GM12878 (cell line): Measurements from ENCODE around the gene GPRC5C. TPM values are rescaled to one million over a fixed set of nuclear protein-coding genes. Genes with fewer than 3 reads are reported as not detected.
A peak's percentile ranks its signal among the peaks of the same experiment; 100 is the strongest.

Experiments used
- ATAC-seq: fragments of 200-7000 bp; cut with Tn5 transposase; 3 replicates; pipeline ENCODE4 v1.9.1; 2020; ENCODE audit warnings: mild to moderate bottlenecking, moderate library complexity
- BruUV-seq: library from RNA; stranded (reverse); fragments of 400-500 nt; replicated peaks from 2 replicates; lab custom pipeline; 2021; lab: Mats Ljungman, UMichigan
- CTCF ChIA-PET: fragments of 300-600 bp; sonication (Branson Sonifier 250); formaldehyde crosslinking; extraction: SDS; loops from one replicate; lab custom pipeline; 2021; ENCODE audit warnings: inconsistent platforms; lab: Yijun Ruan, JAX
- POLR2A ChIA-PET: fragments of 350-600 bp; formaldehyde crosslinking; extraction: SDS; loops from one replicate; lab custom pipeline; 2021; ENCODE audit warnings: inconsistent platforms; lab: Charles Lee
- RAD21 ChIA-PET: fragments of 300-600 bp; sonication (Branson Sonifier 250); formaldehyde crosslinking; loops from one replicate; lab custom pipeline; 2023; ENCODE audit warnings: antibody characterized with exemption; ENCODE audit not compliant: unreplicated experiment; lab: Charles Lee
- SMC1A ChIA-PET: fragments of 300-600 bp; sonication (Branson Sonifier 250); formaldehyde crosslinking; loops from one replicate; lab custom pipeline; 2023; ENCODE audit not compliant: unreplicated experiment, uncharacterized antibody; lab: Charles Lee
- DNase-seq: peaks from one replicate; pipeline ENCODE4 v3.0.0-alpha.2; 2011; ENCODE audit warnings: low read depth, low spot score
- FAIRE-seq: peaks from 3 replicates; lab custom pipeline; 2011; peaks lifted over from hg19 to GRCh38; lab: Jason Lieb, UNC
- H2AFZ ChIP-seq: 2 replicates; pipeline ENCODE4 v1.6.0; 2011; ENCODE audit warnings: low read depth, low read length, control low read depth; ENCODE audit not compliant: control insufficient read depth
- H3K27ac ChIP-seq: 2 replicates; pipeline ENCODE4 v1.5.1; 2011; ENCODE audit warnings: control low read depth; ENCODE audit not compliant: control insufficient read depth, insufficient read depth
- H3K27me3 ChIP-seq, 2 experiments: replicated peaks in 1 of 2; 2 replicates each; pipeline versions ENCODE4 v1.6.0 to v1.6.1; 2011; ENCODE audit warnings: low read length in 1 of 2; ENCODE audit not compliant: control insufficient read depth in 2 of 2, insufficient read depth in 2 of 2
- H3K36me3 ChIP-seq, 2 experiments: 2 replicates each; pipeline ENCODE4 v1.5.1; 2011; ENCODE audit warnings: low read length in 1 of 2; ENCODE audit not compliant: control insufficient read depth in 2 of 2, insufficient read depth in 2 of 2
- H3K4me1 ChIP-seq: 2 replicates; pipeline ENCODE4 v1.6.1; 2011; ENCODE audit warnings: mild to moderate bottlenecking, low read length, moderate library complexity, mixed read lengths; ENCODE audit not compliant: control insufficient read depth, insufficient read depth
- H3K4me2 ChIP-seq: 2 replicates; pipeline ENCODE4 v1.6.0; 2011; ENCODE audit warnings: control low read depth; ENCODE audit not compliant: control insufficient read depth, insufficient read depth
- H3K4me3 ChIP-seq: fragments of 200-600 bp; sonication (generic); 2 replicates; pipeline ENCODE4 v1.5.1; 2016
- H3K79me2 ChIP-seq: 2 replicates; pipeline ENCODE4 v1.6.0; 2011; ENCODE audit warnings: low read length; ENCODE audit not compliant: control insufficient read depth, insufficient read depth
- H3K9ac ChIP-seq: 2 replicates; pipeline ENCODE4 v1.8.0; 2011; ENCODE audit warnings: low read length, control low read depth, mixed read lengths; ENCODE audit not compliant: control insufficient read depth, insufficient read depth
- H3K9me3 ChIP-seq: replicated peaks from 3 replicates; pipeline ENCODE4 v1.5.1; 2011; ENCODE audit warnings: mild to moderate bottlenecking, low read length; ENCODE audit not compliant: control insufficient read depth, insufficient read depth
- H4K20me1 ChIP-seq: 2 replicates; pipeline ENCODE4 v1.6.0; 2011; ENCODE audit not compliant: control insufficient read depth, insufficient read depth
- ATF3 ChIP-seq: IDR thresholded peaks from 2 replicates; pipeline ENCODE4 v1.6.1; 2011; ENCODE audit warnings: low read depth, mild to moderate bottlenecking, low read length, moderate library complexity, borderline replicate concordance; ENCODE audit errors: extremely low read depth
- CTCF ChIP-seq, 3 experiments: IDR thresholded peaks in 2 of 3; conservative IDR thresholded peaks in 1 of 3; 2 replicates each; pipeline ENCODE4 v1.5.1; 2011; ENCODE audit warnings: low read depth in 3 of 3, low read length in 3 of 3, mild to moderate bottlenecking in 3 of 3, control low read depth in 2 of 3, moderate library complexity in 2 of 3, inconsistent platforms in 1 of 3, mixed read lengths in 1 of 3; ENCODE audit not compliant: control insufficient read depth in 2 of 3, insufficient read depth in 1 of 3; ENCODE audit errors: extremely low read depth in 1 of 3
- FOXK2 ChIP-seq: fragments of 450-650 bp; IDR thresholded peaks from 2 replicates; pipeline ENCODE4 v1.6.1; 2017; ENCODE audit warnings: mild to moderate bottlenecking, moderate library complexity
- IKZF1 ChIP-seq: fragments of 450-650 bp; conservative IDR thresholded peaks from 2 replicates; pipeline ENCODE4 v1.6.1; 2017; ENCODE audit warnings: antibody characterized with exemption, mild to moderate bottlenecking
- MYB ChIP-seq: fragments of 150-350 bp; IDR thresholded peaks from 2 replicates; pipeline ENCODE4 v1.6.1; 2014; ENCODE audit warnings: mild to moderate bottlenecking, low read depth, low read length, borderline replicate concordance
- PBX3 ChIP-seq: IDR thresholded peaks from 2 replicates; pipeline ENCODE4 v1.6.1; 2011; ENCODE audit warnings: mild to moderate bottlenecking, low read depth, low read length, moderate library complexity; ENCODE audit not compliant: insufficient replicate concordance
- POU2F2 ChIP-seq: IDR thresholded peaks from 3 replicates; pipeline ENCODE4 v1.6.1; 2011; ENCODE audit warnings: low read depth, mild to moderate bottlenecking, low read length, borderline replicate concordance
- SRF ChIP-seq, 2 experiments: IDR thresholded peaks; 2 replicates each; pipeline ENCODE4 v1.6.1; 2011; ENCODE audit warnings: low read depth in 2 of 2, low read length in 2 of 2, mild to moderate bottlenecking in 1 of 2, moderate library complexity in 1 of 2
- WGBS: methylation state at CpG from one replicate; pipeline ENCODE4 v1.1.6; 2016; ENCODE audit warnings: low lambda C conversion rate; ENCODE audit not compliant: insufficient replicate concordance, insufficient coverage; ENCODE audit errors: missing lambda C conversion rate; 5-methylcytosine and 5-hydroxymethylcytosine counted together
- in situ Hi-C: fragments of 300-500 bp; cut with MboI; formaldehyde crosslinking; loops from 9 replicates; pipeline ENCODE4 v1.14.3; 2018; ENCODE audit warnings: mixed read lengths
- intact Hi-C: fragments of 100-400 bp; cut with micrococcal nuclease; formaldehyde crosslinking; loops from one replicate; pipeline ENCODE4 v1.14.2; 2022; ENCODE audit not compliant: unreplicated experiment
- polyA plus RNA-seq, 11 experiments: library from polyadenylated mRNA; depleted of rRNA in 4 of 11; unstranded in 6 of 11; stranded (reverse) in 5 of 11; fragments of >200 nt; fragmentation: Nextera tagmentation in 4 of 11; fragmentation: Illumina TruSeq in 1 of 11; extraction: Ambion mirVana in 4 of 11; extraction: Trizol in 1 of 11; gene quantifications; 1 replicate in 1 of 11; 2 replicates in 10 of 11; pipeline versions ENCODE4 v1.2.1 to v1.2.3, GENCODE V29; 2011 to 2016; ENCODE audit warnings: inconsistent platforms in 2 of 11, missing spikeins in 2 of 11, low read depth in 1 of 11
- total RNA-seq, 4 experiments: library from RNA; depleted of rRNA in 3 of 4; stranded (reverse); fragments of >200 nt in 3 of 4; fragmentation: Illumina TruSeq in 1 of 4; extraction: Trizol in 1 of 4; gene quantifications; 2 replicates each; pipeline versions ENCODE4 v1.2.1 to v1.2.3, GENCODE V29; 2013 to 2021

The GPRC5C gene
- total and polyA plus RNA-seq, 10 of the 15 experiments (the other 5 are each of a cell fraction or from before 2014, with no cell fraction given), result 0.04 to 1.3 (median 0.36) TPM; not detected in 2

- TF ChIP-seq SRF (IDR thresholded peaks at IDR 0.05; ENCODE audit: low read depth in 2 of 2, low read length in 2 of 2), result no peak
- Histone ChIP-seq H4K20me1 (no peaks in the 10 kb centered on the region), H3K9ac (no peak overlapping the region), H3K4me2 (no peak overlapping the region), H3K4me3 (no peak overlapping the region), H3K27ac (no peak overlapping the region), H3K79me2 (no peaks in the 10 kb centered on the region), H3K27me3 (peaks cover 0 to 2% of the 10 kb centered on the region in 2 experiments; a peak in 2 of 4 replicates), H3K9me3 (no peaks in the 10 kb centered on the region), H2AFZ (no peak overlapping the region), H3K4me1 (peaks cover 14% of the 10 kb centered on the region), H3K36me3 (no peaks in the 10 kb centered on the region)
- WGBS, result 64% methylated on average over 5 of the region's 5 CpGs
- DNase-seq (no peak), FAIRE-seq (no peak), ATAC-seq (no peak)
- BruUV-seq, result no TSS peak
- SMC1A ChIA-PET, result interaction anchor here (0.8 to 6.2 kb wide), 14 partner anchors 12 to 184 kb away, joined by 3 to 47 read pairs (median 4); partner anchors contain the start of genes CD300LB and GPR142
- intact Hi-C loops, result loop anchor here (2.0 to 5.0 kb wide), 4 partner anchors 39 to 155 kb away; no protein-coding TSS in a partner anchor
- CTCF ChIA-PET, result interaction anchor here (1.2 to 10.5 kb wide), 15 partner anchors 12 to 159 kb away, joined by 3 to 314 read pairs (median 10); partner anchors contain the start of genes CD300LB and GPR142
- RAD21 ChIA-PET, result interaction anchor here (0.7 to 7.1 kb wide), 8 partner anchors 10 to 171 kb away, joined by 3 to 83 read pairs (median 6); partner anchors contain the start of genes CD300A and GPR142
- in situ Hi-C loops, result no loop called here
- POLR2A ChIA-PET, result interaction anchor here (0.6 to 2.7 kb wide), 4 partner anchors 74 to 1061 kb away, joined by 3 to 10 read pairs (median 5); no protein-coding TSS in a partner anchor
Observed at GRCh38 chr17:74455821-74456220, 23.9 kb downstream of the GPRC5C start.

- Histone ChIP-seq H3K4me3 (no peak overlapping the region), H3K27ac (no peak overlapping the region), H2AFZ (peak overlapping the region; percentile 75), H3K9ac (no peak overlapping the region), H4K20me1 (no peaks in the 10 kb centered on the region), H3K4me1 (peaks cover 16% of the 10 kb centered on the region), H3K79me2 (no peaks in the 10 kb centered on the region), H3K36me3 (no peaks in the 10 kb centered on the region), H3K9me3 (no peaks in the 10 kb centered on the region), H3K27me3 (peaks cover 0 to 2% of the 10 kb centered on the region in 2 experiments; a peak in 2 of 4 replicates), H3K4me2 (no peak overlapping the region)
- in situ Hi-C loops, result no loop called here
- BruUV-seq, result no TSS peak
- ChIA-PET RAD21 (interaction anchor here (0.9 to 7.1 kb wide), 7 partner anchors 10 to 89 kb away, joined by 3 to 83 read pairs (median 5); partner anchors contain the start of gene GPR142), POLR2A (interaction anchor here (0.6 to 2.7 kb wide), 4 partner anchors 12 to 78 kb away, joined by 3 to 10 read pairs (median 3); no protein-coding TSS in a partner anchor), CTCF (interaction anchor here (0.6 to 10.5 kb wide), 39 partner anchors 9 to 784 kb away, joined by 3 to 314 read pairs (median 6); partner anchors contain the start of genes CD300A and GPR142), SMC1A (interaction anchor here (0.6 to 6.2 kb wide), 22 partner anchors 9 to 279 kb away, joined by 3 to 47 read pairs (median 4); partner anchors contain the start of genes CD300LB and GPR142)
- WGBS, result 18% methylated on average over 18 of the region's 18 CpGs
- ATAC-seq, result peak; percentile 61
- FAIRE-seq, result peak; percentile 85
- DNase-seq, result no peak
- intact Hi-C loops, result loop anchor here (1.0 to 5.0 kb wide), 5 partner anchors 40 to 156 kb away; no protein-coding TSS in a partner anchor
- TF ChIP-seq ATF3 (no peak), CTCF (IDR thresholded peaks at IDR 0.05 in 2 of 3, conservative IDR thresholded peaks at IDR 0.05 in 1 of 3; ENCODE audit: control insufficient read depth in 2 of 3, extremely low read depth in 1 of 3, insufficient read depth in 1 of 3, low read depth in 3 of 3, low read length in 3 of 3) (peak; percentile 87 to 96 (median 94)), POU2F2 (peak; percentile 50; the same call in 1 of the 3 replicates), FOXK2 (no peak), MYB (no peak), IKZF1 (0 out of 2 replicates have a peak, but pooled peaks have one; percentile 30), PBX3 (no peak)
Observed at GRCh38 chr17:74457146-74457819, 25.4 kb downstream of the GPRC5C start.
